Measurements from ENCODE around the gene SMR3B.

The SMR3B gene

DNA sequence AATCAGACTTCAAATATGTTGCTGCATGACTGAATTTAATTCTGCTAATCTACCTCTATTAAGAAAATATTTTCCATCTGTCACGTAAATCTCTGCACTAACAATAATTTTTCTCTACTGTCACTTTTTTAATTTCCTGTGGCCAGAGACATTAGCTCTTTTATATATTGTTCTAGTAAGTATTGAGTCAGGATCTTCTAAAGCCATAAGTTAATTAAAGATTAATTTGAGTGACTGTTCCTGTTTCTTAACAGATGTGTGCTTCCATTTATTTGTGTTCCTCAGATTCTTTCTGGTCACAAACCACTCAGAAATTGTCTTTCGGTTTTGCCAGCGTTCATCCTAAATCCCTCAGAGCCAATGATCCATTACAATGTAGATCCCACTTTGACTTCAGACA, 2.4 kb upstream of the SMR3B start:
- H3K36me3 ChIP-seq (ENCODE audit: control insufficient read depth, insufficient read depth, low read length), result no peaks in the 10 kb centered on the region
- no peak overlapping the region for H3K27ac ChIP-seq (ENCODE audit: low read depth, low read length)
- no peak overlapping the region for H3K4me3 ChIP-seq (ENCODE audit: low read length)
- WGBS (ENCODE audit: extremely low coverage, insufficient coverage, low lambda C conversion rate), result no CpG with 5 or more reads among the region's 3 CpGs
- no peak overlapping the region for H3K23ac ChIP-seq (ENCODE audit: low read length)
- no peak overlapping the region for H4K5ac ChIP-seq (ENCODE audit: low read length)
- H2BK120ac ChIP-seq (ENCODE audit: low read depth, low read length), result no peak overlapping the region
- no peaks in the 10 kb centered on the region for H3K79me2 ChIP-seq (ENCODE audit: control insufficient read depth, insufficient read depth, low read length)
- no peak overlapping the region for H3K4ac ChIP-seq (ENCODE audit: low read depth, low read length)
- no peaks in the 10 kb centered on the region for H3K27me3 ChIP-seq (ENCODE audit: insufficient read depth, low read length, poor library complexity)
- no peak for DNase-seq
- H3K56ac ChIP-seq (ENCODE audit: low read length), result no peak overlapping the region
- no peak overlapping the region for H4K8ac ChIP-seq (ENCODE audit: low read depth, low read length)
- H3K4me1 ChIP-seq (ENCODE audit: control insufficient read depth, low read depth, low read length), result no peaks in the 10 kb centered on the region
- no peak overlapping the region for H3K18ac ChIP-seq (ENCODE audit: low read length)
- H2BK15ac ChIP-seq (replicated peaks; ENCODE audit: low read depth), result no peak overlapping the region
- H3K4me2 ChIP-seq (ENCODE audit: low read length), result no peak overlapping the region
- H2AK5ac ChIP-seq (ENCODE audit: low read length), result no peak overlapping the region
- H3K79me1 ChIP-seq (ENCODE audit: low read length), result no peaks in the 10 kb centered on the region
- H3K9ac ChIP-seq (ENCODE audit: low read length), result no peak overlapping the region
- H2BK5ac ChIP-seq (ENCODE audit: low read length), result no peak overlapping the region

DNA sequence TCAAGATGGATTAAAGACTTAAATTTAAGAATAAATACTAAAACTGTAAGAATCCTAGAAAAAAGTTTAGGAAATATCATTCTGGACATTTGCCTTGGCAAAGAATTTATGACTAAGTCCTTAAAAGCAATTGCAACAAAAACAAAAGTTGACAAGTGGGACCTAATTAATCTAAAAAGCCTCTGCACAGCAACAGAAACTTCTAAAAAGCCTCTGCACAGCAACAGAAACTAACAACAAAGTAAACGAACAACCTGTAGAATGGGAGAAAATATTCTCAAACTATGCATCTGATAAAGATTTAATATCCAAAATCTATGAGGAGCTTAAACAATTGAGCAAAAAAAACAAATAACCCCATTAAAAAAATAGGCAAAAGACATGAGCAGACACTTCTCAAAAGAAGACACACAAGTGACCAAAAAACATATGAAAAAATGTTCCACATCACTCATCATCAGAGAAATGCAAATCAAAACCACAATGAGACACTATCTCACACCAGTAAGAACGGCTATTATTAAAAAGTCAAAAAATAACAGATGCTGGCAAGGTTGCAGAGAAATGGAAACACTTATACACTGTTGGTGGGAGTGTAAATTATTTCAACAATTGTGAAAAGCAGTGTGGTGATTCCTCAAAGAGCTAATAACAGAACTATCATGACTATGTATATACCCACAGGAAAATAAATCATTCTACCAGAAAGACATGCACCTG, 9.3 kb downstream of the SMR3B start:
- Histone ChIP-seq H4K5ac (ENCODE audit: low read length) (no peak overlapping the region), H2AK5ac (ENCODE audit: low read length) (no peak overlapping the region), H4K8ac (ENCODE audit: low read depth, low read length) (no peak overlapping the region), H2BK120ac (ENCODE audit: low read depth, low read length) (no peak overlapping the region), H2BK5ac (ENCODE audit: low read length) (no peak overlapping the region), H3K4me1 (ENCODE audit: control insufficient read depth, low read depth, low read length) (no peaks in the 10 kb centered on the region), H2BK15ac (replicated peaks; ENCODE audit: low read depth) (no peak overlapping the region), H3K4ac (ENCODE audit: low read depth, low read length) (no peak overlapping the region), H3K23ac (ENCODE audit: low read length) (no peak overlapping the region), H3K79me2 (ENCODE audit: control insufficient read depth, insufficient read depth, low read length) (no peaks in the 10 kb centered on the region), H3K36me3 (ENCODE audit: control insufficient read depth, insufficient read depth, low read length) (no peaks in the 10 kb centered on the region), H3K18ac (ENCODE audit: low read length) (no peak overlapping the region), H3K4me3 (ENCODE audit: low read length) (no peak overlapping the region), H3K4me2 (ENCODE audit: low read length) (no peak overlapping the region), H3K27ac (ENCODE audit: low read depth, low read length) (no peak overlapping the region), H3K79me1 (ENCODE audit: low read length) (no peaks in the 10 kb centered on the region), H3K56ac (ENCODE audit: low read length) (no peak overlapping the region), H3K9ac (ENCODE audit: low read length) (no peak overlapping the region), H3K27me3 (ENCODE audit: insufficient read depth, low read length, poor library complexity) (no peaks in the 10 kb centered on the region)
- no CpG with 5 or more reads among the region's 2 CpGs for WGBS (ENCODE audit: extremely low coverage, insufficient coverage, low lambda C conversion rate)
- DNase-seq, result no peak

DNA sequence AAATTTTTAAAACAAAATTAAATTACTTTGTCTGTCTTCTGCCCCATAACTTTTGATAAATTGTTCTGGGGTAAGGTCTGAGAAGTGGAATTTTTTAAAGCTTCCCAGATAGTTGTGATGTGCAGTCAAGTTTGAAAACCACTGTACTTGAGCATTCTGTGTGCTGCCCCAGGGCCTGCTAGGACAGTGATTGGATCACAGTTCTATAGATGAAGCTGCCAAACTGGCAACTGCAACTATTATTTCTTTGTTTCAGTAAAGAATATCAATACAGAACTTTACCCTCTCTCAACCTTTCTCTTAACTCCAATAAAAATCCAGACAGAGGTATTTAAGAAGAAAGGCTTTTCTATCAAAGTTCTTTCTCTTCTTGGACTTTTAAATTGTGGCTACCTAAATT, 14.6 kb downstream of the SMR3B start, which contains the start of gene OPRPN:
TSS of gene OPRPN (plus strand) at position 361 of the 400 bp plus-strand sequence. CDS start 1,346 bp downstream, outside the sequence.
- no peak within 1 kb of the TSS for H3K18ac ChIP-seq (ENCODE audit: low read length)
- H3K4me2 ChIP-seq (ENCODE audit: low read length), result no peak within 1 kb of the TSS
- no peak within 1 kb of the TSS for H2AK5ac ChIP-seq (ENCODE audit: low read length)
- no peak within 1 kb of the TSS for H3K4me3 ChIP-seq (ENCODE audit: low read length)
- H2BK15ac ChIP-seq (replicated peaks; ENCODE audit: low read depth), result no peak within 1 kb of the TSS
- no peak within 1 kb of the TSS for H3K56ac ChIP-seq (ENCODE audit: low read length)
- no peak within 1 kb of the TSS for H3K27ac ChIP-seq (ENCODE audit: low read depth, low read length)
- H3K27me3 ChIP-seq (ENCODE audit: insufficient read depth, low read length, poor library complexity), result no peaks in the 10 kb centered on the region
- no peak within 1 kb of the TSS for H3K9ac ChIP-seq (ENCODE audit: low read length)
- no peak within 1 kb of the TSS for H2BK5ac ChIP-seq (ENCODE audit: low read length)
- no peaks in the 10 kb centered on the region for H3K36me3 ChIP-seq (ENCODE audit: control insufficient read depth, insufficient read depth, low read length)
- no peaks in the 10 kb centered on the region for H3K4me1 ChIP-seq (ENCODE audit: control insufficient read depth, low read depth, low read length)
- H2BK120ac ChIP-seq (ENCODE audit: low read depth, low read length), result no peak within 1 kb of the TSS
- no peak within 1 kb of the TSS for H4K8ac ChIP-seq (ENCODE audit: low read depth, low read length)
- H3K4ac ChIP-seq (ENCODE audit: low read depth, low read length), result no peak within 1 kb of the TSS
- no peaks in the 10 kb centered on the region for H3K79me2 ChIP-seq (ENCODE audit: control insufficient read depth, insufficient read depth, low read length)
- no peak within 1 kb of the TSS for H3K23ac ChIP-seq (ENCODE audit: low read length)
- H3K79me1 ChIP-seq (ENCODE audit: low read length), result no peaks in the 10 kb centered on the region
- no peak for DNase-seq
- H4K5ac ChIP-seq (ENCODE audit: low read length), result no peak within 1 kb of the TSS

DNA sequence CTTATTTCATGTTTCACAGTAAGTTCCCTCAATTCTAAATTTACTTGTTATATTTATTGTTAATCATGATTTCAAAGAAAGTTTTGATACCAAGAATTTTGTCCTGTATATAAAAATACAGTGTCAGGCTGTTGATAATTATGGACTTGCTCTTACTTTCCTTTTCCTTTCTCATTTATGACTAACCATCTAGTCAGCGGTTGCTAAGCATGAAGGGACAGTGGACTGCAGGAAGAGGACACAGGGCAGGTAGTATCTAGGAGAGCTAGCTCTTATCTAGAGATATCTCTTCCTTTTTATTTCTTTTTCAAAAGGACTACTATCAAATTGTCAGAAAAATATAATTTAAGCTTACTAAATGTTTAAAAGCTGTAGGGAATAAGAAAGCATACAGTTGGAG, 16.4 kb downstream of the SMR3B start:
- H2BK5ac ChIP-seq (ENCODE audit: low read length), result no peak overlapping the region
- no peak overlapping the region for H3K27ac ChIP-seq (ENCODE audit: low read depth, low read length)
- no peaks in the 10 kb centered on the region for H3K36me3 ChIP-seq (ENCODE audit: control insufficient read depth, insufficient read depth, low read length)
- no peak overlapping the region for H3K56ac ChIP-seq (ENCODE audit: low read length)
- H3K18ac ChIP-seq (ENCODE audit: low read length), result no peak overlapping the region
- no peak overlapping the region for H3K4ac ChIP-seq (ENCODE audit: low read depth, low read length)
- no peak overlapping the region for H3K4me2 ChIP-seq (ENCODE audit: low read length)
- H3K23ac ChIP-seq (ENCODE audit: low read length), result no peak overlapping the region
- no peaks in the 10 kb centered on the region for H3K79me1 ChIP-seq (ENCODE audit: low read length)
- WGBS (ENCODE audit: extremely low coverage, insufficient coverage, low lambda C conversion rate), result no CpG with 5 or more reads among the region's 1 CpG
- H4K8ac ChIP-seq (ENCODE audit: low read depth, low read length), result no peak overlapping the region
- no peaks in the 10 kb centered on the region for H3K27me3 ChIP-seq (ENCODE audit: insufficient read depth, low read length, poor library complexity)
- no peak overlapping the region for H3K4me3 ChIP-seq (ENCODE audit: low read length)
- DNase-seq, result no peak
- no peaks in the 10 kb centered on the region for H3K4me1 ChIP-seq (ENCODE audit: control insufficient read depth, low read depth, low read length)
- no peak overlapping the region for H3K9ac ChIP-seq (ENCODE audit: low read length)
- H4K5ac ChIP-seq (ENCODE audit: low read length), result no peak overlapping the region
- no peaks in the 10 kb centered on the region for H3K79me2 ChIP-seq (ENCODE audit: control insufficient read depth, insufficient read depth, low read length)
- no peak overlapping the region for H2AK5ac ChIP-seq (ENCODE audit: low read length)
- no peak overlapping the region for H2BK15ac ChIP-seq (replicated peaks; ENCODE audit: low read depth)
- H2BK120ac ChIP-seq (ENCODE audit: low read depth, low read length), result no peak overlapping the region

DNA sequence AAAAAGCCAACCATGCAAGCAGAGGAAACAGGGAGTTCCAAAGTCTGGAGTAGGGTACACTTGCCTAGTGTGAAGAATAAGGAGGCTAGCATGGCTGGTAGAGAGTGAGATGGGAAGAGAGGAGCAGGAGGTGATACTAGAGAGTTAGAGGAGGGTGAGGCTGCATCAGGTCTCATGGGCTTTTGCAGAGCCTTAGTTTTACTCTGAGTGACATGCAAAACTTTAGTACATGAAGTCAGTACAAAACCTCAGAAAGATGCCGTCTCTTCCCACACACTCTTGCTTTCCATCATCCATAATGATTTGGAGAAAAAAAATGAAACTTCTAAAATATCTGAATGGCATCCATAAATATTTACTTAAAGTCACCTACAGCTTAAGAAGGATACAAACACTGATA, 19.8 kb downstream of the SMR3B start:
- no peak overlapping the region for H2BK15ac ChIP-seq (replicated peaks; ENCODE audit: low read depth)
- no peak overlapping the region for H4K8ac ChIP-seq (ENCODE audit: low read depth, low read length)
- no peak overlapping the region for H3K9ac ChIP-seq (ENCODE audit: low read length)
- no peaks in the 10 kb centered on the region for H3K4me1 ChIP-seq (ENCODE audit: control insufficient read depth, low read depth, low read length)
- H3K4me3 ChIP-seq (ENCODE audit: low read length), result no peak overlapping the region
- H2AK5ac ChIP-seq (ENCODE audit: low read length), result no peak overlapping the region
- no peak overlapping the region for H4K5ac ChIP-seq (ENCODE audit: low read length)
- no peak overlapping the region for H3K4ac ChIP-seq (ENCODE audit: low read depth, low read length)
- H3K18ac ChIP-seq (ENCODE audit: low read length), result no peak overlapping the region
- no peak overlapping the region for H3K23ac ChIP-seq (ENCODE audit: low read length)
- H3K36me3 ChIP-seq (ENCODE audit: control insufficient read depth, insufficient read depth, low read length), result no peaks in the 10 kb centered on the region
- H3K79me1 ChIP-seq (ENCODE audit: low read length), result no peaks in the 10 kb centered on the region
- H2BK5ac ChIP-seq (ENCODE audit: low read length), result no peak overlapping the region
- no peaks in the 10 kb centered on the region for H3K27me3 ChIP-seq (ENCODE audit: insufficient read depth, low read length, poor library complexity)
- H2BK120ac ChIP-seq (ENCODE audit: low read depth, low read length), result no peak overlapping the region
- DNase-seq, result no peak
- H3K27ac ChIP-seq (ENCODE audit: low read depth, low read length), result no peak overlapping the region
- H3K4me2 ChIP-seq (ENCODE audit: low read length), result no peak overlapping the region
- no peaks in the 10 kb centered on the region for H3K79me2 ChIP-seq (ENCODE audit: control insufficient read depth, insufficient read depth, low read length)
- WGBS (ENCODE audit: extremely low coverage, insufficient coverage, low lambda C conversion rate), result no CpG with 5 or more reads among the region's 1 CpG
- no peak overlapping the region for H3K56ac ChIP-seq (ENCODE audit: low read length)

DNA sequence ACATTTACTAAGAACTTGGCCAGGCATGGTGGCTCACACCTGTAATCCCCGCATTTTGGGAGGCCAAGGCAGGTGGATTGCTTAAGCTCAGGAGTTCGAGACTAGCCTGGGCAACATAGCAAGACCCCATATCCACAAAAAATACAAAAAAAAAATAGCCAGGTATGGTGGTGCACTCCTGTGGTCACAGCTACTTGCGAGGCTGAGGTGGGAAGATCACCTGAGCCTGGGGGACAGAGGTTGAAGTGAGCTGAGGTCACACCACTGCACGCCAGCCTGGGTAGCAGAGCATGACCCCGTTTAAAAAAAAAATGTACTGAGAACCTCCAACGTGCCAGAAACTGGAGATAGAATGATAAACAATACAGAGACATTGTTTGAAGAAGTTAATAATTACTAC, 22.8 kb downstream of the SMR3B start:
- H3K9ac ChIP-seq (ENCODE audit: low read length), result no peak overlapping the region
- no peak overlapping the region for H3K4me2 ChIP-seq (ENCODE audit: low read length)
- no peaks in the 10 kb centered on the region for H3K79me2 ChIP-seq (ENCODE audit: control insufficient read depth, insufficient read depth, low read length)
- no peaks in the 10 kb centered on the region for H3K79me1 ChIP-seq (ENCODE audit: low read length)
- no peak overlapping the region for H2AK5ac ChIP-seq (ENCODE audit: low read length)
- H3K56ac ChIP-seq (ENCODE audit: low read length), result no peak overlapping the region
- H3K4ac ChIP-seq (ENCODE audit: low read depth, low read length), result no peak overlapping the region
- no peak overlapping the region for H3K23ac ChIP-seq (ENCODE audit: low read length)
- H3K27me3 ChIP-seq (ENCODE audit: insufficient read depth, low read length, poor library complexity), result no peaks in the 10 kb centered on the region
- H2BK15ac ChIP-seq (replicated peaks; ENCODE audit: low read depth), result no peak overlapping the region
- H3K27ac ChIP-seq (ENCODE audit: low read depth, low read length), result no peak overlapping the region
- no peak overlapping the region for H2BK5ac ChIP-seq (ENCODE audit: low read length)
- no peak overlapping the region for H4K8ac ChIP-seq (ENCODE audit: low read depth, low read length)
- no peak overlapping the region for H3K18ac ChIP-seq (ENCODE audit: low read length)
- H2BK120ac ChIP-seq (ENCODE audit: low read depth, low read length), result no peak overlapping the region
- no CpG with 5 or more reads among the region's 6 CpGs for WGBS (ENCODE audit: extremely low coverage, insufficient coverage, low lambda C conversion rate)
- H3K4me3 ChIP-seq (ENCODE audit: low read length), result no peak overlapping the region
- no peaks in the 10 kb centered on the region for H3K36me3 ChIP-seq (ENCODE audit: control insufficient read depth, insufficient read depth, low read length)
- DNase-seq, result no peak
- H4K5ac ChIP-seq (ENCODE audit: low read length), result no peak overlapping the region
- H3K4me1 ChIP-seq (ENCODE audit: control insufficient read depth, low read depth, low read length), result no peaks in the 10 kb centered on the region

Measured in mesendoderm (in vitro differentiated cells).